WTC11 (cell line): ENCODE measurements around the gene ANKLE2. TPM values are rescaled to one million over a fixed set of nuclear protein-coding genes. Genes with fewer than 3 reads are reported as not detected.

Experiments used
- ATAC-seq: fragments of 200-7000 bp; cut with Tn5 transposase; 2 replicates; pipeline ENCODE4 v1.10.0; 2021; ENCODE audit warnings: mild to moderate bottlenecking, moderate library complexity
- CTCF ChIA-PET: fragments of 300-600 bp; sonication (Branson Sonifier 250); formaldehyde crosslinking; loops from one replicate; lab custom pipeline; 2021; ENCODE audit warnings: antibody characterized with exemption; lab: Charles Lee
- POLR2A ChIA-PET: fragments of 350-600 bp; sonication (Branson Sonifier 250); formaldehyde crosslinking; loops from one replicate; lab custom pipeline; 2021; ENCODE audit warnings: antibody characterized with exemption; lab: Charles Lee
- DNase-seq: peaks from one replicate; pipeline ENCODE4 v3.0.0; 2021; ENCODE audit warnings: low spot score
- H3K27ac Mint-ChIP-seq: 2 replicates; pipeline ENCODE4 v1.8.0; 2021; ENCODE audit warnings: mixed read lengths
- H3K27me3 Mint-ChIP-seq: 2 replicates; pipeline ENCODE4 v1.8.0; 2021; ENCODE audit warnings: low read depth, mild to moderate bottlenecking, moderate library complexity, mixed read lengths
- H3K36me3 Mint-ChIP-seq: 2 replicates; pipeline ENCODE4 v1.8.0; 2021; ENCODE audit warnings: mixed read lengths
- H3K4me1 Mint-ChIP-seq: 2 replicates; pipeline ENCODE4 v1.8.0; 2022; ENCODE audit warnings: mixed read lengths
- H3K4me3 Mint-ChIP-seq: 2 replicates; pipeline ENCODE4 v1.8.0; 2021; ENCODE audit warnings: mild to moderate bottlenecking, moderate library complexity, mixed read lengths
- H3K9me3 Mint-ChIP-seq: 2 replicates; pipeline ENCODE4 v1.8.0; 2021; ENCODE audit warnings: mixed read lengths
- ATF3 ChIP-seq: sonication (generic); formaldehyde crosslinking; conservative IDR thresholded peaks from 2 replicates; pipeline ENCODE4 v1.8.1; 2022; ENCODE audit warnings: mild to moderate bottlenecking, missing genetic modification reagents
- E2F1 ChIP-seq: sonication (generic); formaldehyde crosslinking; IDR thresholded peaks from 2 replicates; pipeline ENCODE4 v1.8.0; 2022; ENCODE audit warnings: mild to moderate bottlenecking, missing genetic modification reagents
- E2F4 ChIP-seq: sonication (generic); formaldehyde crosslinking; IDR thresholded peaks from 2 replicates; pipeline ENCODE4 v1.8.1; 2022; ENCODE audit warnings: low read depth, mild to moderate bottlenecking, moderate library complexity, missing genetic modification reagents, borderline replicate concordance
- E2F5 ChIP-seq: sonication (generic); formaldehyde crosslinking; IDR thresholded peaks from 2 replicates; pipeline ENCODE4 v1.8.1; 2022; ENCODE audit warnings: mild to moderate bottlenecking, moderate library complexity, missing genetic modification reagents
- ERG ChIP-seq: fragments of 250-450 bp; sonication (Bioruptor Pico); IDR thresholded peaks from 2 replicates; pipeline ENCODE4 v1.8.0; 2021; ENCODE audit warnings: mild to moderate bottlenecking
- ESRRA ChIP-seq: sonication (generic); formaldehyde crosslinking; IDR thresholded peaks from 2 replicates; pipeline ENCODE4 v1.8.1; 2022; ENCODE audit warnings: mild to moderate bottlenecking, missing genetic modification reagents, borderline replicate concordance
- GTF2I ChIP-seq: fragments of 250-450 bp; sonication (Bioruptor Pico); conservative IDR thresholded peaks from 2 replicates; pipeline ENCODE4 v1.4.0; 2021; ENCODE audit warnings: mild to moderate bottlenecking
- JAZF1 ChIP-seq: fragments of 250-450 bp; sonication (Bioruptor Pico); IDR thresholded peaks from 2 replicates; pipeline ENCODE4 v1.9.0; 2021; ENCODE audit warnings: moderate library complexity, mild to moderate bottlenecking, inconsistent platforms
- JUN ChIP-seq: sonication (generic); formaldehyde crosslinking; IDR thresholded peaks from 2 replicates; pipeline ENCODE4 v1.8.0; 2023; ENCODE audit warnings: mild to moderate bottlenecking, missing genetic modification reagents
- KAT7 ChIP-seq: sonication (generic); formaldehyde crosslinking; IDR thresholded peaks from 2 replicates; pipeline ENCODE4 v1.8.1; 2023; ENCODE audit warnings: missing genetic modification reagents, mild to moderate bottlenecking, borderline replicate concordance
- MYBL2 ChIP-seq: sonication (generic); formaldehyde crosslinking; IDR thresholded peaks from 2 replicates; pipeline ENCODE4 v1.8.1; 2023; ENCODE audit warnings: mild to moderate bottlenecking, moderate library complexity, missing genetic modification reagents
- NFATC4 ChIP-seq: fragments of 250-450 bp; sonication (Bioruptor Pico); IDR thresholded peaks from 2 replicates; pipeline ENCODE4 v1.9.0; 2021; ENCODE audit warnings: mild to moderate bottlenecking
- OVOL2 ChIP-seq: fragments of 250-450 bp; sonication (Bioruptor Pico); IDR thresholded peaks from 2 replicates; pipeline ENCODE4 v1.9.0; 2021; ENCODE audit warnings: mild to moderate bottlenecking, borderline replicate concordance
- PREB ChIP-seq: sonication (generic); formaldehyde crosslinking; IDR thresholded peaks from 2 replicates; pipeline ENCODE4 v1.8.1; 2022; ENCODE audit warnings: mild to moderate bottlenecking, missing genetic modification reagents, moderate library complexity, borderline replicate concordance
- STAT6 ChIP-seq: sonication (generic); formaldehyde crosslinking; conservative IDR thresholded peaks from 2 replicates; pipeline ENCODE4 v1.8.1; 2023; ENCODE audit warnings: mild to moderate bottlenecking, low read depth, missing genetic modification reagents, moderate library complexity
- USF2 ChIP-seq: sonication (generic); formaldehyde crosslinking; IDR thresholded peaks from 2 replicates; pipeline ENCODE4 v1.8.1; 2023; ENCODE audit warnings: mild to moderate bottlenecking, missing genetic modification reagents, moderate library complexity
- ZNF281 ChIP-seq: sonication (generic); formaldehyde crosslinking; IDR thresholded peaks from 2 replicates; pipeline ENCODE4 v1.8.0; 2023; ENCODE audit warnings: mild to moderate bottlenecking, missing genetic modification reagents
- ZSCAN18 ChIP-seq: fragments of 250-450 bp; sonication (Bioruptor Pico); IDR thresholded peaks from 2 replicates; pipeline ENCODE4 v2.1.2; 2022; ENCODE audit warnings: mild to moderate bottlenecking, moderate library complexity
- total RNA-seq: library from RNA; stranded (reverse); gene quantifications from 3 replicates; pipeline ENCODE4 v1.2.3, GENCODE V29; 2021

The ANKLE2 gene
- total RNA-seq, 1 experiment from 2014 or later = 63.8 TPM

- TF ChIP-seq E2F4 (CRISPR knock-in tag) (no peak), JAZF1 (CRISPR knock-in tag) (no peak), PREB (CRISPR knock-in tag) (no peak)
These were observed 13.7 kb downstream of the ANKLE2 start (continued) for GRCh38 chr12:132747896-132748295.

- Mint-ChIP-seq H3K27ac (no peak overlapping the region), H3K36me3 (peaks cover 72% of the 10 kb centered on the region), H3K9me3 (peaks cover 6% of the 10 kb centered on the region; the same call in 1 of the 2 replicates), H3K27me3 (no peaks in the 10 kb centered on the region), H3K4me3 (no peak overlapping the region), H3K4me1 (no peaks in the 10 kb centered on the region)
- no peak for DNase-seq
- ChIA-PET POLR2A (no interaction called here), CTCF (no interaction called here)
- ATAC-seq = no peak
- TF ChIP-seq E2F5 (CRISPR knock-in tag) (no peak), USF2 (no peak), NFATC4 (CRISPR knock-in tag) (no peak), MYBL2 (CRISPR knock-in tag) (no peak), OVOL2 (CRISPR knock-in tag) (no peak), ZSCAN18 (CRISPR knock-in tag) (no peak), STAT6 (CRISPR knock-in tag) (no peak), KAT7 (CRISPR knock-in tag) (no peak), PREB (CRISPR knock-in tag) (no peak), E2F1 (no peak), JUN (CRISPR knock-in tag) (no peak), ERG (CRISPR knock-in tag) (no peak), ZNF281 (CRISPR knock-in tag) (no peak), GTF2I (no peak), ESRRA (CRISPR knock-in tag) (no peak), ATF3 (CRISPR knock-in tag) (no peak)
These were observed 14.2 kb downstream of the ANKLE2 start for GRCh38 chr12:132747395-132747794.
